Neural cell (in vitro differentiated cells): ENCODE results near the gene CEP126. TPM values are rescaled to one million over a fixed set of nuclear protein-coding genes. Genes with fewer than 3 reads are reported as not detected.

ENCODE experiments used
- H2AFZ ChIP-seq: fragments of 200-600, 300-800 bp; sonication (generic), shearing (Covaris generic); 2 replicates; pipeline ENCODE4 v1.6.0; 2014; ENCODE audit warnings: low read depth, mild to moderate bottlenecking, antibody characterized with exemption, low read length, moderate library complexity
- H3F3A ChIP-seq: fragments of 200-600 bp; shearing (Covaris generic); 2 replicates; pipeline ENCODE4 v1.6.1; 2016; ENCODE audit warnings: mild to moderate bottlenecking, moderate library complexity, mixed read lengths, antibody characterized with exemption, low read length; ENCODE audit not compliant: insufficient read depth, poor library complexity, severe bottlenecking
- H3K27ac ChIP-seq: fragments of 200-600, 300-800 bp; sonication (generic), shearing (Covaris generic); 2 replicates; pipeline ENCODE4 v1.5.1; 2014; ENCODE audit warnings: mild to moderate bottlenecking, low read length, moderate library complexity
- H3K27me3 ChIP-seq: fragments of 300-800, 200-600 bp; sonication (generic), shearing (Covaris generic); 2 replicates; pipeline ENCODE4 v1.6.0; 2014; ENCODE audit warnings: mild to moderate bottlenecking, low read depth, low read length, moderate library complexity; ENCODE audit not compliant: insufficient read depth
- H3K36me3 ChIP-seq: fragments of 300-800, 200-600 bp; sonication (generic), shearing (Covaris generic); 2 replicates; pipeline ENCODE4 v1.5.1; 2014; ENCODE audit warnings: mild to moderate bottlenecking, antibody characterized with exemption, low read length, moderate library complexity; ENCODE audit not compliant: insufficient read depth
- H3K4me2 ChIP-seq: fragments of 300-800, 200-600 bp; sonication (generic), shearing (Covaris generic); 2 replicates; pipeline ENCODE4 v1.6.0; 2014; ENCODE audit warnings: mild to moderate bottlenecking, low read length
- H3K4me3 ChIP-seq: fragments of 300-800, 200-600 bp; sonication (generic), shearing (Covaris generic); 2 replicates; pipeline ENCODE4 v1.5.1; 2014; ENCODE audit warnings: mild to moderate bottlenecking, low read length, moderate library complexity
- H3K79me2 ChIP-seq: fragments of 200-600 bp; shearing (Covaris generic); replicated peaks from 2 replicates; pipeline ENCODE4 v1.6.0; 2014; ENCODE audit warnings: mild to moderate bottlenecking, low read length, moderate library complexity; ENCODE audit not compliant: insufficient read depth
- H3K9ac ChIP-seq: fragments of 300-800, 200-600 bp; sonication (generic), shearing (Covaris generic); 2 replicates; pipeline ENCODE4 v1.6.1; 2016; ENCODE audit warnings: mild to moderate bottlenecking, low read length, mixed read lengths
- H3K9me2 ChIP-seq: fragments of 200-600 bp; shearing (Covaris generic); 2 replicates; pipeline ENCODE4 v1.6.1; 2016; ENCODE audit warnings: mild to moderate bottlenecking, low read length, mixed read lengths; ENCODE audit not compliant: insufficient read depth
- H3K9me3 ChIP-seq: fragments of 200-600, 300-800 bp; sonication (generic), shearing (Covaris generic); 2 replicates; pipeline ENCODE4 v1.6.1; 2016; ENCODE audit warnings: mild to moderate bottlenecking, mixed run types, low read length, moderate library complexity, mixed read lengths
- H4K20me1 ChIP-seq: fragments of 200-600 bp; shearing (Covaris generic); 2 replicates; pipeline ENCODE4 v1.6.1; 2016; ENCODE audit warnings: mild to moderate bottlenecking, mixed run types; ENCODE audit not compliant: insufficient read depth
- CTCF ChIP-seq: fragments of 450-650 bp; IDR thresholded peaks from 2 replicates; pipeline ENCODE4 v1.5.1; 2014; ENCODE audit warnings: antibody characterized with exemption, mild to moderate bottlenecking, moderate library complexity; ENCODE audit not compliant: poor library complexity, severe bottlenecking
- EP300 ChIP-seq: fragments of 450-650 bp; conservative IDR thresholded peaks from 2 replicates; pipeline ENCODE4 v1.6.1; 2014; ENCODE audit warnings: antibody characterized with exemption, mild to moderate bottlenecking, moderate library complexity; ENCODE audit not compliant: poor library complexity, severe bottlenecking
- EZH2 ChIP-seq: fragments of 200-600, 300-800 bp; shearing (Covaris generic), sonication (generic); IDR thresholded peaks from 2 replicates; pipeline ENCODE4 v1.6.1; 2014; ENCODE audit warnings: antibody characterized with exemption, low read length, borderline replicate concordance, mild to moderate bottlenecking; ENCODE audit not compliant: insufficient read depth, poor library complexity, severe bottlenecking
- MXI1 ChIP-seq: fragments of 450-650 bp; conservative IDR thresholded peaks from 2 replicates; pipeline ENCODE4 v1.6.1; 2014; ENCODE audit warnings: antibody characterized with exemption, mild to moderate bottlenecking; ENCODE audit not compliant: poor library complexity, severe bottlenecking
- POLR2AphosphoS5 ChIP-seq: IDR thresholded peaks from 2 replicates; pipeline ENCODE4 v1.6.1; 2012
- RAD21 ChIP-seq: fragments of 450-650 bp; conservative IDR thresholded peaks from 2 replicates; pipeline ENCODE4 v1.6.1; 2014; ENCODE audit warnings: antibody characterized with exemption, mild to moderate bottlenecking, moderate library complexity
- REST ChIP-seq: IDR thresholded peaks from 2 replicates; pipeline ENCODE4 v1.6.1; 2012; ENCODE audit warnings: borderline replicate concordance
- SMC3 ChIP-seq: fragments of 450-650 bp; conservative IDR thresholded peaks from 2 replicates; pipeline ENCODE4 v1.6.1; 2014; ENCODE audit warnings: antibody characterized with exemption, mild to moderate bottlenecking, moderate library complexity; ENCODE audit not compliant: poor library complexity
- TAF1 ChIP-seq: IDR thresholded peaks from 2 replicates; pipeline ENCODE4 v1.6.1; 2012; ENCODE audit warnings: low read depth
- polyA plus RNA-seq: library from polyadenylated mRNA; depleted of rRNA; stranded (reverse); fragments of >200 nt; gene quantifications from 2 replicates; pipeline ENCODE4 v1.2.3, GENCODE V29; 2014

CEP126 gene
- polyA plus RNA-seq, 1 donor from 2014 or later = 1.8 TPM

- Histone ChIP-seq H3F3A (no peaks in the 10 kb centered on the region), H3K9me2 (no peaks in the 10 kb centered on the region), H3K27me3 (no peaks in the 10 kb centered on the region), H3K4me2 (no peak overlapping the region), H2AFZ (no peak overlapping the region), H3K9ac (no peak overlapping the region), H3K27ac (no peak overlapping the region), H3K9me3 (no peaks in the 10 kb centered on the region), H3K79me2 (no peaks in the 10 kb centered on the region), H3K36me3 (no peaks in the 10 kb centered on the region), H4K20me1 (no peaks in the 10 kb centered on the region), H3K4me3 (no peak overlapping the region)
- TF ChIP-seq RAD21 (no peak), TAF1 (no peak), CTCF (no peak), EZH2 (no peak), SMC3 (no peak), POLR2AphosphoS5 (no peak), REST (no peak), EP300 (no peak), MXI1 (no peak)
Measured at GRCh38 chr11:102026959-102027358, 112.1 kb downstream of the CEP126 start.

- no peaks in the 10 kb centered on the region for H3F3A ChIP-seq
- no peaks in the 10 kb centered on the region for H3K79me2 ChIP-seq
- no peaks in the 10 kb centered on the region for H3K9me2 ChIP-seq
- H2AFZ ChIP-seq = no peak overlapping the region
- no peak for TF ChIP-seq SMC3
- TF ChIP-seq EP300 = no peak
- no peak for TF ChIP-seq MXI1
- TF ChIP-seq TAF1 = no peak
- no peak for TF ChIP-seq EZH2
- TF ChIP-seq POLR2AphosphoS5 = no peak
- TF ChIP-seq CTCF = no peak
- TF ChIP-seq REST = no peak
- TF ChIP-seq RAD21 = no peak
- H3K9ac ChIP-seq = no peak overlapping the region
- no peak overlapping the region for H3K4me2 ChIP-seq
- no peaks in the 10 kb centered on the region for H3K27me3 ChIP-seq
- no peaks in the 10 kb centered on the region for H4K20me1 ChIP-seq
- H3K27ac ChIP-seq = no peak overlapping the region
- H3K4me3 ChIP-seq = no peak overlapping the region
- H3K36me3 ChIP-seq = no peaks in the 10 kb centered on the region
- no peaks in the 10 kb centered on the region for H3K9me3 ChIP-seq
Measured at GRCh38 chr11:102036757-102037156, 121.9 kb downstream of the CEP126 start.
